Suprapubic skin (tissue), 4 donors: ENCODE data around the gene RAVER1. TPM values are rescaled to one million over a fixed set of nuclear protein-coding genes. Genes with fewer than 3 reads are reported as not detected.

ENCODE experiments used
- DNase-seq, 2 donors: peaks; one replicate each; pipeline ENCODE4 v3.0.0-alpha.2; 2019; ENCODE audit warnings: low spot score in 2 of 2
- H3K27ac ChIP-seq: fragments of 200-600 bp; sonication (generic); one replicate; pipeline ENCODE4 v1.5.1; 2019
- H3K27me3 ChIP-seq: fragments of 200-600 bp; sonication (generic); one replicate; pipeline ENCODE4 v1.5.1; 2019
- H3K36me3 ChIP-seq: fragments of 200-600 bp; sonication (generic); one replicate; pipeline ENCODE4 v1.5.1; 2019
- H3K4me1 ChIP-seq: fragments of 200-600 bp; sonication (generic); one replicate; pipeline ENCODE4 v1.5.1; 2019
- H3K4me3 ChIP-seq: fragments of 200-600 bp; sonication (generic); one replicate; pipeline ENCODE4 v1.5.1; 2019; ENCODE audit warnings: mild to moderate bottlenecking
- H3K9me3 ChIP-seq: fragments of 200-600 bp; sonication (generic); one replicate; pipeline ENCODE4 v1.5.1; 2019
- EP300 ChIP-seq: sonication (generic); formaldehyde crosslinking; IDR thresholded peaks from one replicate; pipeline ENCODE4 v1.6.1; 2017; ENCODE audit warnings: antibody characterized with exemption
- POLR2A ChIP-seq, 2 donors: fragments of 450-650 bp; IDR thresholded peaks; one replicate each; pipeline ENCODE4 v1.6.1; 2017; ENCODE audit warnings: antibody characterized with exemption in 2 of 2, mild to moderate bottlenecking in 2 of 2, moderate library complexity in 2 of 2
- POLR2AphosphoS5 ChIP-seq, 3 donors: sonication (generic); formaldehyde crosslinking; IDR thresholded peaks; one replicate each; pipeline ENCODE4 v1.6.1; 2017; ENCODE audit warnings: antibody characterized with exemption in 3 of 3
- WGBS: methylation state at CpG from one replicate; pipeline ENCODE4 v1.1.5; 2018; 5-methylcytosine and 5-hydroxymethylcytosine counted together
- total RNA-seq, 4 donors: library from RNA; depleted of rRNA; stranded (reverse); fragments of >200 nt; gene quantifications; one replicate each; pipeline ENCODE4 v1.1.0, GENCODE V29; 2016
- TF ChIP-seq, protein P1 (sequence below), 2 donors: fragments of 200-600 bp in 1 of 2; fragments of 450-650 bp in 1 of 2; sonication (generic) in 1 of 2; IDR thresholded peaks; one replicate each; pipeline ENCODE4 v1.5.1; 2016 to 2019; ENCODE audit warnings: antibody characterized with exemption in 2 of 2, mild to moderate bottlenecking in 1 of 2, moderate library complexity in 1 of 2

RAVER1 gene
- total RNA-seq, 4 donors from 2014 or later: 18.4 to 27.8 (median 24.8) TPM

DNA sequence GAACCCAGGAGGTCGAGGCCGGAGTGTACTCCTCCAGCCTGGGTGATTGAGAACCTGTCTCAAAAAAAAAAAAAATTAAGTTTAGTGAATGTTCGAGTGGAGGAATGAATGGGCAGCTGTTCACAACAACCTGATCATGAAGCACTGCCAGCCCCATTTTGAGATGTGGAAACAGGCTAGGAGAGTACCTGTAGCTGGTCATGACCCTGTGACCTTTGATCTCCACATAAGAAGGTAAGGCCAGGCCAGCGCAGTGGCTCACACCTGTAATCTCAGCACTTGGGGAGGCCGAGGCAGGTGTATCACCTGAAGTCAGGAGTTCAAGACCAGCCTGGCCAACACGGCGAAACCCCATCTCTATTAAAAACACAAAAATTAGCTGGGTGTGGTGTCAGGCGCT lies 7.6 kb downstream of the RAVER1 start:
- no peak for DNase-seq
- H3K4me3 ChIP-seq: no peak overlapping the region
- H3K4me1 ChIP-seq: no peaks in the 10 kb centered on the region
- H3K9me3 ChIP-seq: no peaks in the 10 kb centered on the region
- H3K27me3 ChIP-seq: no peaks in the 10 kb centered on the region
- H3K36me3 ChIP-seq: peaks cover 97% of the 10 kb centered on the region
- 91% methylated on average over 8 of the region's 8 CpGs for WGBS
- no peak for TF ChIP-seq POLR2AphosphoS5 (IDR thresholded peaks at IDR 0.05)
- TF ChIP-seq POLR2A (IDR thresholded peaks at IDR 0.05): no peak
- TF ChIP-seq, protein P1, sequence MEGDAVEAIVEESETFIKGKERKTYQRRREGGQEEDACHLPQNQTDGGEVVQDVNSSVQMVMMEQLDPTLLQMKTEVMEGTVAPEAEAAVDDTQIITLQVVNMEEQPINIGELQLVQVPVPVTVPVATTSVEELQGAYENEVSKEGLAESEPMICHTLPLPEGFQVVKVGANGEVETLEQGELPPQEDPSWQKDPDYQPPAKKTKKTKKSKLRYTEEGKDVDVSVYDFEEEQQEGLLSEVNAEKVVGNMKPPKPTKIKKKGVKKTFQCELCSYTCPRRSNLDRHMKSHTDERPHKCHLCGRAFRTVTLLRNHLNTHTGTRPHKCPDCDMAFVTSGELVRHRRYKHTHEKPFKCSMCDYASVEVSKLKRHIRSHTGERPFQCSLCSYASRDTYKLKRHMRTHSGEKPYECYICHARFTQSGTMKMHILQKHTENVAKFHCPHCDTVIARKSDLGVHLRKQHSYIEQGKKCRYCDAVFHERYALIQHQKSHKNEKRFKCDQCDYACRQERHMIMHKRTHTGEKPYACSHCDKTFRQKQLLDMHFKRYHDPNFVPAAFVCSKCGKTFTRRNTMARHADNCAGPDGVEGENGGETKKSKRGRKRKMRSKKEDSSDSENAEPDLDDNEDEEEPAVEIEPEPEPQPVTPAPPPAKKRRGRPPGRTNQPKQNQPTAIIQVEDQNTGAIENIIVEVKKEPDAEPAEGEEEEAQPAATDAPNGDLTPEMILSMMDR (IDR thresholded peaks at IDR 0.05): no peak
- TF ChIP-seq EP300: no peak
- H3K27ac ChIP-seq: no peak overlapping the region

DNA sequence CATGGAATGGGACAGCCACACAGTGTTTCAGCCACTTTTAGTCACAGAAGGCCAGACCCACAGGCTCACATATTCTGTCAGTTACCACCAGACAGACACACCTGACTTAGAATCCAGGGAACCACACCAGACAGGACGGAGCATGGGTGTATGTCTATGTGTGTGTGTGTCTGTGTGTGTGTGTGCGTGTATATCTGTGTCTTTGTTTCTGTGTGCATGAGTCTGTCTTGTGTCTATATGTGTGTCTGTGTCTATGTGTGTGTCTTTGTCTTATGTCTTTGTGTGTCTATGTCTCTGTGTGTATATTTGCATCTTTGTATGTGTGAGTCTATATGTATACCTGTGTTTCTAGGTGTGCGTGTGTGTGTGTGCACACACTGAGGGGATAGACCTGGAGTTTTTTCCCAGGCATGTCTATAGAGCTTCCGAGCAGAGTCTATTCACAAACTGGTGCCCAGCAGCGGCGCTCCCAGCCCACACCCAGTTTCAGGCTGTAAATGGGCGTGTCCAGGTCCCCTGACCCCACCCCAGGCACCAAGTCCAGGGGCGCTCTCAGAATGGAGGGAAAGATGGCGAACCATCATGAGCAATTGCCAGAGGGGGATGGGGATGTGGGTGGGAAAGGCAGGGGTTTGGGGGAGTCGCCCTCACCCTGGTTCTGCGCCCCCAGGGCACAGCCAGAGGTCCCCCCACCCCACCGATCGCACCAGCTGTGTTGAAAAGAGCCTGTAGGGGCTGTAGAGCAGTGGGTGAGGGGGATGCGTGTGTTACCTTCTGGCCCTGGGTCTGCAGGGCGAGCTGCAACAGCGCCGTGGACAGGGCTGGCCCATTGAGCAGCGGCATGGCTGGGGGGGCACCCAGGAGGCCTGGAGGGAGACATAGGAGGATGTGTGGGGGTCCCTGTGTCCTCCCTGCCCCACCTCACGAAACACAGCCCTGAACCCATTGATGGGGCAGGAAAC lies 11.2 kb downstream of the RAVER1 start:
- H3K4me1 ChIP-seq: no peaks in the 10 kb centered on the region
- H3K27me3 ChIP-seq: no peaks in the 10 kb centered on the region
- TF ChIP-seq, protein P1 (IDR thresholded peaks at IDR 0.05): no peak
- TF ChIP-seq EP300: no peak
- no peak for TF ChIP-seq POLR2AphosphoS5 (IDR thresholded peaks at IDR 0.05)
- TF ChIP-seq POLR2A (IDR thresholded peaks at IDR 0.05): no peak
- no peak overlapping the region for H3K27ac ChIP-seq
- H3K4me3 ChIP-seq: no peak overlapping the region
- no peaks in the 10 kb centered on the region for H3K9me3 ChIP-seq
- no peak for DNase-seq
- peaks cover 98% of the 10 kb centered on the region for H3K36me3 ChIP-seq
- 88% methylated on average over 16 of the region's 19 CpGs for WGBS

DNA sequence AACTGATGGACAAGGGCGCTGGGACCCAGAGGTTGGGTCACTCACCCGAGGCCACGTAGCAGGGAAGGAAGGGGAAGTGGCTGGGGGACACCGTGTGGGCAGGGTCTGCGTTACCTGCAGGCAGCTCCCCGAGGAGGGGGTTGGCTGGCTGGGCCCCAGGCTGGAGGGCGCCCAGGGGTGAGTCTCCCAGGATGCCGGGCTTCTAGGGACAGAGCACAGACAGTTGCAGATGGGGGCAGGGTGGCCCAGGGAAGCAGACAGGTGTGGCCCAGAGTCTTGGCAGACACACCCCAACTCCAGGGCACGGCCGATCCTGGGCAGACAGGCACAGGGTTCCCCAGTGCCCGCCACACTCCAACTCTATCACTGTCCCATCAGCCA lies 11.9 kb downstream of the RAVER1 start:
- no peak for TF ChIP-seq EP300
- TF ChIP-seq POLR2A (IDR thresholded peaks at IDR 0.05): no peak
- no peak for TF ChIP-seq POLR2AphosphoS5 (IDR thresholded peaks at IDR 0.05)
- TF ChIP-seq, protein P1 (IDR thresholded peaks at IDR 0.05): no peak

DNA sequence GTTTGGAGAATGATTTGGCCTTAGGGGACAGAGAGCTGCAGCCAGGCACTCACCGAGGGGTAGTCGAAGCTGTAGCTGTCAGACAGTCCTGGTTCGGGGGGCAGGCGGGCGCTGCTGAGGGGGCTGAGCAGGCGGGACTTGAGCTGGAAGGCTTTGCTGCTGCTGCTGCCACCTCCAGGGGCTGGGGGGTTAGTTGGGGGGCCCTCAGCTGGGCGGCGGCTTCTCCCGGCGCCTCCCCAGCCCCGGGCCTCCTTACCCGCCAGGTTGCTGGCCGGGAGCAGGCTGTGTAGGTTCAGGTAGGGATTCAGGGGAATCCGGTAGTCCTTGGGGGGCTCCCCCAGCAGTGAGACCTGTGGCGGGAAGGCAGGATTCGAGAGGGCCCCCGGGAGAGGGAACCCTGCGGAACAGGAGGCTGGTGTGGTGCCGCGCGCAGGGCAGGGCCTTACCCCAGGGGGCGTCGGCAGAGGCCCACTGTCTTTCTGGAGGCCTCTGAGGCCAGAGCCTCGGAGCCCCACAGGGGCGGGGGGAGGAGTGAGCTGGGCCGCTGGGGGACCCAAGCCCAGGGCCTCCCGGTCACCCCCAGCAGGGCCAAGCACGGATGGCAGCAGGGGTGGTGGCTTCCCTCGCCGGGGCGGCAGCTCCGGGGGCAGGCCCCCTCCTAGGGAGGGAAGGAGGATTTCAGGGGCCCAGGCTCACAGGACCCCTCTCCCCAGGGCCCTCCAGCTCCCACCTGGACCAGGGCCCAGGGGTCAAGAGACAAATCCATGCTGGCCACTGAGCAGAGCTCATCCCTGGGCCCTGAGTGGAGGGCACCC lies 12.5 kb downstream of the RAVER1 start:
- H3K27me3 ChIP-seq: no peaks in the 10 kb centered on the region
- peaks cover 90% of the 10 kb centered on the region for H3K36me3 ChIP-seq
- H3K9me3 ChIP-seq: no peaks in the 10 kb centered on the region
- H3K4me1 ChIP-seq: peaks cover 5% of the 10 kb centered on the region
- 90% methylated on average over 11 of the region's 32 CpGs for WGBS
- no peak for TF ChIP-seq POLR2AphosphoS5 (IDR thresholded peaks at IDR 0.05)
- no peak for TF ChIP-seq EP300
- TF ChIP-seq, protein P1 (IDR thresholded peaks at IDR 0.05): no peak
- H3K27ac ChIP-seq: no peak overlapping the region
- no peak overlapping the region for H3K4me3 ChIP-seq
- DNase-seq: no peak

More for the DNA sequence above, 11.9 kb downstream of the RAVER1 start:
- no peak overlapping the region for H3K4me3 ChIP-seq
- 88% methylated on average over 10 of the region's 11 CpGs for WGBS
- no peaks in the 10 kb centered on the region for H3K9me3 ChIP-seq
- no peaks in the 10 kb centered on the region for H3K27me3 ChIP-seq
- H3K36me3 ChIP-seq: peaks cover 96% of the 10 kb centered on the region
- DNase-seq: no peak
- H3K4me1 ChIP-seq: no peaks in the 10 kb centered on the region
- H3K27ac ChIP-seq: no peak overlapping the region
